Adrenal gland (tissue), 5 donors: ENCODE measurements around the gene THSD4.

Experiments used
- POLR2A ChIP-seq, 2 donors: fragments of 450-650 bp; IDR thresholded peaks; one replicate each; pipeline ENCODE4 v1.6.1; 2017; ENCODE audit warnings: antibody characterized with exemption in 2 of 2, mild to moderate bottlenecking in 2 of 2, moderate library complexity in 1 of 2
- TF ChIP-seq, protein P1 (sequence below), 6 experiments: fragments of 450-650 bp in 4 of 6; fragments of 200-600 bp in 2 of 6; sonication (generic) in 1 of 6; IDR thresholded peaks; 1 replicate in 5 of 6; 2 replicates in 1 of 6; pipeline versions ENCODE4 v1.5.1 to v1.8.0; 2016 to 2021; ENCODE audit warnings: antibody characterized with exemption in 6 of 6, mild to moderate bottlenecking in 2 of 6, moderate library complexity in 1 of 6
- donor health status: DM: no; HTN: no; CAD: no.

DNA sequence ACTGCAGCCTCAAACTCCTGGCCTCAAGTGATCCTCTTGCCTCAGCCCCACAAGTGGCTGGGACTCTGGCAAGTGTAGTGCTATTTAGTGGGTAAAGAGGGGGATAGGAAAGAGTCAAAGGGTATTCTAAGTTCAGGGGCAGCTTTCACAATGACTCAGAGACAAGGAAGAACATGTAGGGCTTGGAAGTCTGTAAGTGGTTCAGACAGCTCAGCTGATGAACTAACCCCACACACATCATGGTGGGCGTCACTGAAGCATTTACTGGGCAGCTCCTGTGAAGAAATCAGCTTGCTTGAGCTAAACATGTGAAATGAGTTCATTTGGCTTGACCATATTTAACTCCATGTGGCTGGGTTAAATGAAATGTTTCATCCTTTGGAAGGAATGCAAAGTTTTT, 34.6 kb upstream of the THSD4 start:
- TF ChIP-seq, protein P1, sequence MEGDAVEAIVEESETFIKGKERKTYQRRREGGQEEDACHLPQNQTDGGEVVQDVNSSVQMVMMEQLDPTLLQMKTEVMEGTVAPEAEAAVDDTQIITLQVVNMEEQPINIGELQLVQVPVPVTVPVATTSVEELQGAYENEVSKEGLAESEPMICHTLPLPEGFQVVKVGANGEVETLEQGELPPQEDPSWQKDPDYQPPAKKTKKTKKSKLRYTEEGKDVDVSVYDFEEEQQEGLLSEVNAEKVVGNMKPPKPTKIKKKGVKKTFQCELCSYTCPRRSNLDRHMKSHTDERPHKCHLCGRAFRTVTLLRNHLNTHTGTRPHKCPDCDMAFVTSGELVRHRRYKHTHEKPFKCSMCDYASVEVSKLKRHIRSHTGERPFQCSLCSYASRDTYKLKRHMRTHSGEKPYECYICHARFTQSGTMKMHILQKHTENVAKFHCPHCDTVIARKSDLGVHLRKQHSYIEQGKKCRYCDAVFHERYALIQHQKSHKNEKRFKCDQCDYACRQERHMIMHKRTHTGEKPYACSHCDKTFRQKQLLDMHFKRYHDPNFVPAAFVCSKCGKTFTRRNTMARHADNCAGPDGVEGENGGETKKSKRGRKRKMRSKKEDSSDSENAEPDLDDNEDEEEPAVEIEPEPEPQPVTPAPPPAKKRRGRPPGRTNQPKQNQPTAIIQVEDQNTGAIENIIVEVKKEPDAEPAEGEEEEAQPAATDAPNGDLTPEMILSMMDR (IDR thresholded peaks at IDR 0.05): no peak
- TF ChIP-seq POLR2A (IDR thresholded peaks at IDR 0.05): no peak
